ENCODE measurements around the gene LDHB.
"Not testable (repeated sequence)": the region's sequence is repeated elsewhere in the genome, so short reads cannot be mapped to it uniquely, and the experiment has no call there.

LDHB gene

GRCh38 chr12:21657326-21658077 is at the start of gene LDHB:
LDHB (minus strand) TSS chr12:21657842; CDS start chr12:21654671, 3,171 bp downstream.
- peak; percentile 87 for DNase-seq

GRCh38 chr12:21704847-21705246 is 47.2 kb upstream of the LDHB start:
- no peak for DNase-seq

GRCh38 chr12:21699851-21700250 is 42.2 kb upstream of the LDHB start:
- no peak for DNase-seq

GRCh38 chr12:21697904-21698630 is 40.4 kb upstream of the LDHB start:
- DNase-seq, result peak; percentile 2

- DNase-seq, result no peak
Measured at GRCh38 chr12:21696625-21697024, 39.0 kb upstream of the LDHB start.

GRCh38 chr12:21695986-21696385 is 38.3 kb upstream of the LDHB start:
- DNase-seq, result no peak

GRCh38 chr12:21694660-21695059 is 37.0 kb upstream of the LDHB start:
- no peak for DNase-seq

GRCh38 chr12:21691515-21691914 is 33.9 kb upstream of the LDHB start:
- DNase-seq, result no peak

GRCh38 chr12:21690704-21691368 is 33.2 kb upstream of the LDHB start:
- no peak for DNase-seq

GRCh38 chr12:21683115-21683514 is 25.5 kb upstream of the LDHB start:
- no peak for DNase-seq

GRCh38 chr12:21678959-21679358 is 21.3 kb upstream of the LDHB start:
- DNase-seq, result no peak

GRCh38 chr12:21677622-21678277 is 20.1 kb upstream of the LDHB start:
- DNase-seq, result no peak

GRCh38 chr12:21677204-21677603 is 19.6 kb upstream of the LDHB start:
- no peak for DNase-seq

- no peak for DNase-seq
Measured at GRCh38 chr12:21676776-21677175, 19.1 kb upstream of the LDHB start.

- DNase-seq, result no peak
Measured at GRCh38 chr12:21675641-21676040, 18.0 kb upstream of the LDHB start.

- no peak for DNase-seq
Measured at GRCh38 chr12:21675096-21675495, 17.5 kb upstream of the LDHB start.

- DNase-seq, result not testable (repeated sequence)
Measured at GRCh38 chr12:21673830-21674552, 16.3 kb upstream of the LDHB start.

- DNase-seq, result no peak
Measured at GRCh38 chr12:21672146-21672545, 14.5 kb upstream of the LDHB start.

GRCh38 chr12:21666722-21667121 is 9.1 kb upstream of the LDHB start:
- peak; percentile 70 for DNase-seq

GRCh38 chr12:21665816-21666215 is 8.2 kb upstream of the LDHB start:
- no peak for DNase-seq

GRCh38 chr12:21662122-21662792 is 4.6 kb upstream of the LDHB start:
- no peak for DNase-seq

Measured in DMS153 (cell line).